ENCODE measurements around the gene RBM33. TPM values are rescaled to one million over a fixed set of nuclear protein-coding genes. Genes with fewer than 3 reads are reported as not detected.

RBM33 gene
- total RNA-seq, 4 donors from 2014 or later = 62.8 to 129 (median 92.8) TPM

DNA sequence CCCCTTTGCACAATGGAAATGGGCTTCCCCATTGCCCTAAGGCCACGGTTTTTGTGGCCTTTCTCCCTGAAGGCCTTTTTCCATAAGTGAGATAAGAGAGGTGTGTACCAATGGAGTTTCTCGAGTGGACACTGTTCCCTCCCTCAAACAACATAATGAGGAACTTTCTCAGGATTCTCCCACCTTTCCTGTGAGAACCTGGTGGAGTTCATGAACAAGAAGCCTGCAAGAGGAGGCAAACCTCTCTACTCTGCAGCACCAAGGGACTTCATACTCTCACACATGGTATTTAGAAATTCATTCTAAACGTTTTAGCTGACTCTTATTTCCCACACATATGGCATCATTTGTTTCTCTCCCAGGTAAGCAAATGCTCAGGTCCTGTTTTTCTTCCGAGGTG is 7.3 kb upstream of the RBM33 start:
- in situ Hi-C loops (cut with MboI; ENCODE audit: low pct_ligation_motif_present in 1 of 4, low pct_unique_long_range_greater_than_20kb in 1 of 4, low sequenced_read_pairs in 3 of 4) (no loop called here), intact Hi-C loops (cut with DNase I; ENCODE audit: low total_unique reads) (no loop called here)
- no peak overlapping the region for H3K4me3 ChIP-seq
- no peaks in the 10 kb centered on the region for H3K36me3 ChIP-seq
- peaks cover 0 to 3% (median 0%) of the 10 kb centered on the region in 4 donors for H3K4me1 ChIP-seq
- no peak for DNase-seq
- no peaks in the 10 kb centered on the region for H3K27me3 ChIP-seq
- H3K27ac ChIP-seq = no peak overlapping the region
- no peak for TF ChIP-seq POLR2A (IDR thresholded peaks at IDR 0.05)
- TF ChIP-seq, protein P1, sequence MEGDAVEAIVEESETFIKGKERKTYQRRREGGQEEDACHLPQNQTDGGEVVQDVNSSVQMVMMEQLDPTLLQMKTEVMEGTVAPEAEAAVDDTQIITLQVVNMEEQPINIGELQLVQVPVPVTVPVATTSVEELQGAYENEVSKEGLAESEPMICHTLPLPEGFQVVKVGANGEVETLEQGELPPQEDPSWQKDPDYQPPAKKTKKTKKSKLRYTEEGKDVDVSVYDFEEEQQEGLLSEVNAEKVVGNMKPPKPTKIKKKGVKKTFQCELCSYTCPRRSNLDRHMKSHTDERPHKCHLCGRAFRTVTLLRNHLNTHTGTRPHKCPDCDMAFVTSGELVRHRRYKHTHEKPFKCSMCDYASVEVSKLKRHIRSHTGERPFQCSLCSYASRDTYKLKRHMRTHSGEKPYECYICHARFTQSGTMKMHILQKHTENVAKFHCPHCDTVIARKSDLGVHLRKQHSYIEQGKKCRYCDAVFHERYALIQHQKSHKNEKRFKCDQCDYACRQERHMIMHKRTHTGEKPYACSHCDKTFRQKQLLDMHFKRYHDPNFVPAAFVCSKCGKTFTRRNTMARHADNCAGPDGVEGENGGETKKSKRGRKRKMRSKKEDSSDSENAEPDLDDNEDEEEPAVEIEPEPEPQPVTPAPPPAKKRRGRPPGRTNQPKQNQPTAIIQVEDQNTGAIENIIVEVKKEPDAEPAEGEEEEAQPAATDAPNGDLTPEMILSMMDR (IDR thresholded peaks at IDR 0.05) = no peak
- TF ChIP-seq POLR2AphosphoS5 (IDR thresholded peaks at IDR 0.05) = no peak
- no peak for TF ChIP-seq EP300 (IDR thresholded peaks at IDR 0.05; ENCODE audit: low read depth)
- no peaks in the 10 kb centered on the region for H3K9me3 ChIP-seq
- 81 to 86% methylated on average over 4 of the region's 4 CpGs for WGBS, 2 donors (ENCODE audit: low coverage in 1 of 2)

DNA sequence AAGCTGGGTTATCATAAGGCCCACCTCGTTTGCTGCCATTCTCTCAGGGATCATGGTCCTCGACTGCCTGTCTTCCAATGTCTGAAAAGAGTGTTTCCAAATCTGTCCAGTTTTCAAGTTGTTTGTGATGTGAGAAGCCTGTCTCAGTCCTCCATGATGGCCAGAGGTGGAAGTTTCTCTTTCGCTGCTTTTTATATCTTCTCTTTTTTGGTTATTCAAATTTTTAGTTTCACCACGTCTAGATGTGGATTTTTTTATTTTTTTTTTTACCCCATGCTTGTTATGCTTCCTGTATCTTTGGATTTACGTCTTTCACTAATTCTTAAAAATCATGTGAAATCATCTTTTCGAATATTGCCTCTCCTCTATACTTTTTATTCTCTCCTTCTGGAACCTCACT is 6.1 kb upstream of the RBM33 start:
- H3K36me3 ChIP-seq = no peaks in the 10 kb centered on the region
- 73 to 81% methylated on average over 4 to 6 of the region's 6 CpGs for WGBS, 2 donors (ENCODE audit: low coverage in 1 of 2)
- H3K27me3 ChIP-seq = no peaks in the 10 kb centered on the region
- in situ Hi-C loops (cut with MboI; ENCODE audit: low pct_ligation_motif_present in 1 of 4, low pct_unique_long_range_greater_than_20kb in 1 of 4, low sequenced_read_pairs in 3 of 4) = no loop called here
- peaks cover 0 to 9% (median 2%) of the 10 kb centered on the region in 4 donors for H3K4me1 ChIP-seq
- H3K9me3 ChIP-seq = no peaks in the 10 kb centered on the region
- intact Hi-C loops (cut with DNase I; ENCODE audit: low total_unique reads) = no loop called here
- no peak overlapping the region for H3K4me3 ChIP-seq
- H3K27ac ChIP-seq = no peak overlapping the region
- no peak for DNase-seq
- TF ChIP-seq POLR2AphosphoS5 (IDR thresholded peaks at IDR 0.05) = no peak
- TF ChIP-seq EP300 (IDR thresholded peaks at IDR 0.05; ENCODE audit: low read depth) = no peak
- no peak for TF ChIP-seq POLR2A (IDR thresholded peaks at IDR 0.05)
- TF ChIP-seq, protein P1 (IDR thresholded peaks at IDR 0.05) = no peak

- TF ChIP-seq POLR2A (IDR thresholded peaks at IDR 0.05) = no peak
- TF ChIP-seq EP300 (IDR thresholded peaks at IDR 0.05; ENCODE audit: low read depth) = no peak
- TF ChIP-seq POLR2AphosphoS5 (IDR thresholded peaks at IDR 0.05) = no peak
- TF ChIP-seq, protein P1 (IDR thresholded peaks at IDR 0.05) = no peak
- Histone ChIP-seq H3K4me3 (no peak overlapping the region), H3K9me3 (no peaks in the 10 kb centered on the region), H3K27ac (no peak overlapping the region), H3K27me3 (no peaks in the 10 kb centered on the region), H3K4me1 (peaks cover 0 to 13% (median 3%) of the 10 kb centered on the region in 4 donors), H3K36me3 (no peaks in the 10 kb centered on the region)
- in situ Hi-C loops (cut with MboI; ENCODE audit: low pct_ligation_motif_present in 1 of 4, low pct_unique_long_range_greater_than_20kb in 1 of 4, low sequenced_read_pairs in 3 of 4) (no loop called here), intact Hi-C loops (cut with DNase I; ENCODE audit: low total_unique reads) (no loop called here)
- DNase-seq = no peak
- WGBS, 2 donors (ENCODE audit: low coverage in 1 of 2) = 100% methylated on average over 1 of the region's 1 CpG
These were observed 4.4 kb upstream of the RBM33 start for GRCh38 chr7:155639958-155640520.

DNA sequence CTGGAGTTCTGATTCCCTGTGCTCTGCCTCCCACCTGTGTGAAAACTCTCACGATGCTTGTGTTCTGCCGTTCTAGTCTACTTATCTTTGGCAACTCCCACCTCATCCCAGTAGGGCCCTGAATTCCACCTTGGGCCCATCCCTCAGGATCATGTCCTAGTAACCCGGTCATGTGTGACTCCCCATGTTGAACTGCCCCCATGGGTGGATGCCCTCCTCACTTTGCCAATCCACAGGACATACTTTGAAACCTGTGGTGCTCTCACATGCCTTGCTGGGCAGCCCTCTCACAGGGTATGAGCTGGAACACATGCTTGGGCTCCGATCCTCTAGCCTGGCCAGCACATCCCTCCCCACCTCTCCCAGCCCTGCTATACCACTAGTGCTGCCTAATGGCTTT is 3.8 kb upstream of the RBM33 start:
- TF ChIP-seq EP300 (IDR thresholded peaks at IDR 0.05; ENCODE audit: low read depth) (no peak), POLR2A (IDR thresholded peaks at IDR 0.05) (no peak), POLR2AphosphoS5 (IDR thresholded peaks at IDR 0.05) (no peak)
- TF ChIP-seq, protein P1 (IDR thresholded peaks at IDR 0.05) = no peak
- Histone ChIP-seq H3K36me3 (no peaks in the 10 kb centered on the region), H3K27ac (no peak overlapping the region), H3K4me3 (no peak overlapping the region), H3K4me1 (peaks cover 0 to 17% (median 5%) of the 10 kb centered on the region in 4 donors), H3K9me3 (no peaks in the 10 kb centered on the region), H3K27me3 (no peaks in the 10 kb centered on the region)
- 95% methylated on average over 3 to 4 of the region's 4 CpGs for WGBS, 2 donors (ENCODE audit: low coverage in 1 of 2)
- in situ Hi-C loops (cut with MboI; ENCODE audit: low pct_ligation_motif_present in 1 of 4, low pct_unique_long_range_greater_than_20kb in 1 of 4, low sequenced_read_pairs in 3 of 4) (no loop called here), intact Hi-C loops (cut with DNase I; ENCODE audit: low total_unique reads) (no loop called here)
- no peak for DNase-seq
